HepG2 (cell line): Measurements from ENCODE around the gene ASB16. TPM values are rescaled to one million over a fixed set of nuclear protein-coding genes. Genes with fewer than 3 reads are reported as not detected.

Source experiments
- DMAP1 ChIP-seq: IDR thresholded peaks from 2 replicates; pipeline ENCODE4 v1.6.1; 2016
- JARID2 ChIP-seq: sonication (generic); formaldehyde crosslinking; IDR thresholded peaks from 2 replicates; pipeline ENCODE4 v1.8.1; 2023; ENCODE audit warnings: missing genetic modification reagents, inconsistent platforms; ENCODE audit not compliant: insufficient replicate concordance
- JUND ChIP-seq: sonication (generic); formaldehyde crosslinking; IDR thresholded peaks from 2 replicates; pipeline ENCODE4 v1.8.0; 2022; ENCODE audit warnings: mild to moderate bottlenecking, missing genetic modification reagents
- MAF1 ChIP-seq: sonication (generic); formaldehyde crosslinking; IDR thresholded peaks from 2 replicates; pipeline ENCODE4 v1.5.0; 2020; ENCODE audit warnings: missing genetic modification reagents, borderline replicate concordance
- MAFF ChIP-seq: IDR thresholded peaks from 2 replicates; pipeline ENCODE4 v1.6.1; 2011; ENCODE audit warnings: low read depth, low read length, improper control_type of control experiment
- POLR2AphosphoS2 ChIP-seq: IDR thresholded peaks from 2 replicates; pipeline ENCODE4 v1.6.1; 2011; ENCODE audit warnings: low read depth, low read length, improper control_type of control experiment
- SETDB1 ChIP-seq: sonication (generic); formaldehyde crosslinking; IDR thresholded peaks from 2 replicates; pipeline ENCODE4 v1.5.1; 2020; ENCODE audit warnings: missing genetic modification reagents, mild to moderate bottlenecking, borderline replicate concordance
- SSRP1 ChIP-seq: IDR thresholded peaks from 2 replicates; pipeline ENCODE4 v1.6.1; 2016; ENCODE audit warnings: control low read depth
- STAG1 ChIP-seq: sonication (generic); formaldehyde crosslinking; IDR thresholded peaks from 2 replicates; pipeline ENCODE4 v1.4.0; 2020; ENCODE audit warnings: missing genetic modification reagents
- U2AF2 ChIP-seq: fragments of 200-400 bp; formaldehyde crosslinking; IDR thresholded peaks from 2 replicates; pipeline ENCODE4 v1.6.1; 2017; ENCODE audit warnings: low read depth, mild to moderate bottlenecking, low read length
- ZBTB7B ChIP-seq: sonication (generic); formaldehyde crosslinking; IDR thresholded peaks from 2 replicates; pipeline ENCODE4 v1.4.0; 2020; ENCODE audit warnings: missing genetic modification reagents
- ZNF335 ChIP-seq: sonication (generic); formaldehyde crosslinking; IDR thresholded peaks from 2 replicates; pipeline ENCODE4 v1.4.0; 2020; ENCODE audit warnings: missing genetic modification reagents
- ZNF382 ChIP-seq: sonication (generic); formaldehyde crosslinking; IDR thresholded peaks from 2 replicates; pipeline ENCODE4 v1.5.0; 2020; ENCODE audit warnings: missing genetic modification reagents, mild to moderate bottlenecking, borderline replicate concordance
- polyA plus RNA-seq, 8 experiments: library from polyadenylated mRNA; depleted of rRNA in 3 of 8; stranded (reverse) in 7 of 8; unstranded in 1 of 8; fragments of >200 nt; fragmentation: Illumina TruSeq in 4 of 8; extraction: Trizol in 4 of 8; gene quantifications; 2 replicates each; pipeline versions ENCODE4 v1.2.1 to v1.2.3, GENCODE V29; 2011 to 2016; ENCODE audit warnings: low read depth in 4 of 8, missing spikeins in 1 of 8, mixed read lengths in 1 of 8; ENCODE audit not compliant: insufficient read depth in 1 of 8
- total RNA-seq, 5 experiments: library from RNA; depleted of rRNA; stranded (reverse); fragments of >200 nt; fragmentation: Illumina TruSeq; extraction: Trizol; gene quantifications; 2 replicates each; pipeline ENCODE4 v1.2.3, GENCODE V29; 2016; ENCODE audit warnings: low read depth in 1 of 5
- TF ChIP-seq, protein P1 (sequence below): sonication (generic); formaldehyde crosslinking; IDR thresholded peaks from 2 replicates; pipeline ENCODE4 v1.8.0; 2022; ENCODE audit warnings: missing genetic modification reagents, mild to moderate bottlenecking, moderate library complexity, borderline replicate concordance
- TF ChIP-seq, protein P2 (sequence below): sonication (generic); formaldehyde crosslinking; IDR thresholded peaks from 2 replicates; pipeline ENCODE4 v1.5.1; 2020; ENCODE audit warnings: missing genetic modification reagents, mild to moderate bottlenecking, borderline replicate concordance
- TF ChIP-seq, protein P3 (sequence below): sonication (generic); formaldehyde crosslinking; IDR thresholded peaks from 2 replicates; pipeline ENCODE4 v1.4.0; 2020; ENCODE audit warnings: missing genetic modification reagents, borderline replicate concordance
- TF ChIP-seq, protein P4 (sequence below): sonication (generic); formaldehyde crosslinking; IDR thresholded peaks from 2 replicates; pipeline ENCODE4 v1.4.0; 2020; ENCODE audit warnings: missing genetic modification reagents, borderline replicate concordance

Gene ASB16
- total and polyA plus RNA-seq, 2 of the 13 experiments (the other 11 are each of a cell fraction or from before 2014, with no cell fraction given), result 0.07 TPM; not detected in 1

DNA sequence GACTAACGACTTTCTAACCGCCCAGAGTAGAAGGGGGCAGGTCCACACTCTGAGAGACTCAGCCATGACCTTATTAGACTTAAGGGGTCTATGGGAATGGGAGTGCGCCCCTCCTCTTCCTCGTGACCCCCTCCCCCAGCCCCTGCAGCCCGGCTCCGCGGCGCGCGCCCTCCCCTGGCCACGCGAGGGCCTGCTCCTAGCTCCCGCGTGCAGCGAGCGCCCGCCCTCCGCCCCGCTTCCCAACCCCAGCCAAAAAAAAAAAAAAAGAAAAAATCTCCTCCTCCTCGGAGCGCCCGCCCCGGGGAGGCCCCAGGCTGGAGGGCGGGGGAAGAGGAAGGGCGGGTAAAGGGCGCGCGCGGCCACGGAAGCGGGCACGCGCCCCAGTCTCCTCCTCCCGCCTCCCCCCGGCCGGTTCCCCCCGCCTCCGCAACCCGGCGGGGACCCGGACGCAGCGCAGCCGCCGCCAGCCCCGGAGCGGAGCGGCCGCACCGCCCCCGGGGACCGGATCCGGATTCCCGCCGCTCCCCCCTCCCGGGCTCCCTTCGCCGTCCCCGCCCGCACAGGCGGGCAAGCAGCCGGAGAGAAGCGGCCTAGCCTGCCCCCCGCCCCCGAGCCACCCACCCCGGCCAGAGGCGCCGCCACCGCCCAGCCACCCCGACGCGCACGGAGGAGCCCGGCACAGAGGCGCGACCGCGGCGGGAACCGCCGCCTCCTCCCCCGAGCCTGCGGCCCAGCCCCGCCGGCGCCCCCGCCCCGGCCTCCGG lies 48.0 kb downstream of the ASB16 start (continued):
- TF ChIP-seq STAG1 (no peak), SETDB1 (CRISPR knock-in tag) (no peak), U2AF2 (no peak), POLR2AphosphoS2 (no peak), JUND (no peak), ZBTB7B (CRISPR knock-in tag) (peak; percentile 88), DMAP1 (no peak), ZNF335 (CRISPR knock-in tag) (no peak), MAF1 (CRISPR knock-in tag) (no peak), MAFF (no peak), SSRP1 (CRISPR knock-in tag) (no peak), JARID2 (CRISPR knock-in tag) (no peak), ZNF382 (CRISPR knock-in tag) (no peak)
- TF ChIP-seq, protein P1, sequence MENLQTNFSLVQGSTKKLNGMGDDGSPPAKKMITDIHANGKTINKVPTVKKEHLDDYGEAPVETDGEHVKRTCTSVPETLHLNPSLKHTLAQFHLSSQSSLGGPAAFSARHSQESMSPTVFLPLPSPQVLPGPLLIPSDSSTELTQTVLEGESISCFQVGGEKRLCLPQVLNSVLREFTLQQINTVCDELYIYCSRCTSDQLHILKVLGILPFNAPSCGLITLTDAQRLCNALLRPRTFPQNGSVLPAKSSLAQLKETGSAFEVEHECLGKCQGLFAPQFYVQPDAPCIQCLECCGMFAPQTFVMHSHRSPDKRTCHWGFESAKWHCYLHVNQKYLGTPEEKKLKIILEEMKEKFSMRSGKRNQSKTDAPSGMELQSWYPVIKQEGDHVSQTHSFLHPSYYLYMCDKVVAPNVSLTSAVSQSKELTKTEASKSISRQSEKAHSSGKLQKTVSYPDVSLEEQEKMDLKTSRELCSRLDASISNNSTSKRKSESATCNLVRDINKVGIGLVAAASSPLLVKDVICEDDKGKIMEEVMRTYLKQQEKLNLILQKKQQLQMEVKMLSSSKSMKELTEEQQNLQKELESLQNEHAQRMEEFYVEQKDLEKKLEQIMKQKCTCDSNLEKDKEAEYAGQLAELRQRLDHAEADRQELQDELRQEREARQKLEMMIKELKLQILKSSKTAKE, result no peak; the same call in 1 of the 2 replicates
- TF ChIP-seq, protein P2, sequence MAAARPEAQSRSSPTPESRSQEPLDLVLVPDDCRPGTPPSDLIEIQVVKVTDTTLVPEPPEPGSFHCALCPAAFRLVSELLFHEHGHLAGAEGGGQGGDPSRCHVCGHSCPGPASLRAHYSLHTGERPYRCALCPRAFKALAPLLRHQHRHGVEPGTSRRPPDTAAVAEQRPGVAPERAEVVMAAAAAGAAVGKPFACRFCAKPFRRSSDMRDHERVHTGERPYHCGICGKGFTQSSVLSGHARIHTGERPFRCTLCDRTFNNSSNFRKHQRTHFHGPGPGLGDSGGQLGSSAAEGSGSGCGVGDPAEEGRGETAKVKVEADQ (CRISPR knock-in tag), result no peak
- TF ChIP-seq, protein P3, sequence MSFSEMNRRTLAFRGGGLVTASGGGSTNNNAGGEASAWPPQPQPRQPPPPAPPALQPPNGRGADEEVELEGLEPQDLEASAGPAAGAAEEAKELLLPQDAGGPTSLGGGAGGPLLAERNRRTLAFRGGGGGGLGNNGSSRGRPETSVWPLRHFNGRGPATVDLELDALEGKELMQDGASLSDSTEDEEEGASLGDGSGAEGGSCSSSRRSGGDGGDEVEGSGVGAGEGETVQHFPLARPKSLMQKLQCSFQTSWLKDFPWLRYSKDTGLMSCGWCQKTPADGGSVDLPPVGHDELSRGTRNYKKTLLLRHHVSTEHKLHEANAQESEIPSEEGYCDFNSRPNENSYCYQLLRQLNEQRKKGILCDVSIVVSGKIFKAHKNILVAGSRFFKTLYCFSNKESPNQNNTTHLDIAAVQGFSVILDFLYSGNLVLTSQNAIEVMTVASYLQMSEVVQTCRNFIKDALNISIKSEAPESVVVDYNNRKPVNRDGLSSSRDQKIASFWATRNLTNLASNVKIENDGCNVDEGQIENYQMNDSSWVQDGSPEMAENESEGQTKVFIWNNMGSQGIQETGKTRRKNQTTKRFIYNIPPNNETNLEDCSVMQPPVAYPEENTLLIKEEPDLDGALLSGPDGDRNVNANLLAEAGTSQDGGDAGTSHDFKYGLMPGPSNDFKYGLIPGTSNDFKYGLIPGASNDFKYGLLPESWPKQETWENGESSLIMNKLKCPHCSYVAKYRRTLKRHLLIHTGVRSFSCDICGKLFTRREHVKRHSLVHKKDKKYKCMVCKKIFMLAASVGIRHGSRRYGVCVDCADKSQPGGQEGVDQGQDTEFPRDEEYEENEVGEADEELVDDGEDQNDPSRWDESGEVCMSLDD (CRISPR knock-in tag), result no peak
- TF ChIP-seq, protein P4, sequence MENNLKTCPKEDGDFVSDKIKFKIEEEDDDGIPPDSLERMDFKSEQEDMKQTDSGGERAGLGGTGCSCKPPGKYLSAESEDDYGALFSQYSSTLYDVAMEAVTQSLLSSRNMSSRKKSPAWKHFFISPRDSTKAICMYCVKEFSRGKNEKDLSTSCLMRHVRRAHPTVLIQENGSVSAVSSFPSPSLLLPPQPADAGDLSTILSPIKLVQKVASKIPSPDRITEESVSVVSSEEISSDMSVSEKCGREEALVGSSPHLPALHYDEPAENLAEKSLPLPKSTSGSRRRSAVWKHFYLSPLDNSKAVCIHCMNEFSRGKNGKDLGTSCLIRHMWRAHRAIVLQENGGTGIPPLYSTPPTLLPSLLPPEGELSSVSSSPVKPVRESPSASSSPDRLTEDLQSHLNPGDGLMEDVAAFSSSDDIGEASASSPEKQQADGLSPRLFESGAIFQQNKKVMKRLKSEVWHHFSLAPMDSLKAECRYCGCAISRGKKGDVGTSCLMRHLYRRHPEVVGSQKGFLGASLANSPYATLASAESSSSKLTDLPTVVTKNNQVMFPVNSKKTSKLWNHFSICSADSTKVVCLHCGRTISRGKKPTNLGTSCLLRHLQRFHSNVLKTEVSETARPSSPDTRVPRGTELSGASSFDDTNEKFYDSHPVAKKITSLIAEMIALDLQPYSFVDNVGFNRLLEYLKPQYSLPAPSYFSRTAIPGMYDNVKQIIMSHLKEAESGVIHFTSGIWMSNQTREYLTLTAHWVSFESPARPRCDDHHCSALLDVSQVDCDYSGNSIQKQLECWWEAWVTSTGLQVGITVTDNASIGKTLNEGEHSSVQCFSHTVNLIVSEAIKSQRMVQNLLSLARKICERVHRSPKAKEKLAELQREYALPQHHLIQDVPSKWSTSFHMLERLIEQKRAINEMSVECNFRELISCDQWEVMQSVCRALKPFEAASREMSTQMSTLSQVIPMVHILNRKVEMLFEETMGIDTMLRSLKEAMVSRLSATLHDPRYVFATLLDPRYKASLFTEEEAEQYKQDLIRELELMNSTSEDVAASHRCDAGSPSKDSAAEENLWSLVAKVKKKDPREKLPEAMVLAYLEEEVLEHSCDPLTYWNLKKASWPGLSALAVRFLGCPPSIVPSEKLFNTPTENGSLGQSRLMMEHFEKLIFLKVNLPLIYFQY (CRISPR knock-in tag), result peak; percentile 34; the same call in 1 of the 2 replicates
